Measurements from ENCODE around the gene RRP7A. TPM values are rescaled to one million over a fixed set of nuclear protein-coding genes. Genes with fewer than 3 reads are reported as not detected.
"Not testable (repeated sequence)": the region's sequence is repeated elsewhere in the genome, so short reads cannot be mapped to it uniquely, and the experiment has no call there.

Gene RRP7A
- total RNA-seq, 4 donors from 2014 or later, result 14.4 to 35.2 (median 27.1) TPM

GRCh38 chr22:42493393-42493792 lies 26.2 kb downstream of the RRP7A start:
- intact Hi-C loops (cut with DNase I; ENCODE audit: low total_unique reads), result no loop called here
- TF ChIP-seq, protein P1, sequence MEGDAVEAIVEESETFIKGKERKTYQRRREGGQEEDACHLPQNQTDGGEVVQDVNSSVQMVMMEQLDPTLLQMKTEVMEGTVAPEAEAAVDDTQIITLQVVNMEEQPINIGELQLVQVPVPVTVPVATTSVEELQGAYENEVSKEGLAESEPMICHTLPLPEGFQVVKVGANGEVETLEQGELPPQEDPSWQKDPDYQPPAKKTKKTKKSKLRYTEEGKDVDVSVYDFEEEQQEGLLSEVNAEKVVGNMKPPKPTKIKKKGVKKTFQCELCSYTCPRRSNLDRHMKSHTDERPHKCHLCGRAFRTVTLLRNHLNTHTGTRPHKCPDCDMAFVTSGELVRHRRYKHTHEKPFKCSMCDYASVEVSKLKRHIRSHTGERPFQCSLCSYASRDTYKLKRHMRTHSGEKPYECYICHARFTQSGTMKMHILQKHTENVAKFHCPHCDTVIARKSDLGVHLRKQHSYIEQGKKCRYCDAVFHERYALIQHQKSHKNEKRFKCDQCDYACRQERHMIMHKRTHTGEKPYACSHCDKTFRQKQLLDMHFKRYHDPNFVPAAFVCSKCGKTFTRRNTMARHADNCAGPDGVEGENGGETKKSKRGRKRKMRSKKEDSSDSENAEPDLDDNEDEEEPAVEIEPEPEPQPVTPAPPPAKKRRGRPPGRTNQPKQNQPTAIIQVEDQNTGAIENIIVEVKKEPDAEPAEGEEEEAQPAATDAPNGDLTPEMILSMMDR (IDR thresholded peaks at IDR 0.05), result no peak
- no peak for TF ChIP-seq POLR2A (IDR thresholded peaks at IDR 0.05)
- no peak overlapping the region for H3K4me3 ChIP-seq (ENCODE audit: low read depth, poor library complexity, severe bottlenecking)
- 78 to 80% methylated on average over 6 of the region's 6 CpGs for WGBS, 2 donors
- DNase-seq (ENCODE audit: low spot score in 2 of 2), result no peak

- no peak overlapping the region for H3K4me3 ChIP-seq (ENCODE audit: low read depth, poor library complexity, severe bottlenecking)
- intact Hi-C loops (cut with DNase I; ENCODE audit: low total_unique reads), result no loop called here
- DNase-seq (ENCODE audit: low spot score in 2 of 2), result no peak
- TF ChIP-seq, protein P1 (IDR thresholded peaks at IDR 0.05), result no peak
- no peak for TF ChIP-seq POLR2A (IDR thresholded peaks at IDR 0.05)
- 94 to 95% methylated on average over 16 of the region's 18 CpGs for whole genome bisulfite sequencing, 2 donors
Measured at GRCh38 chr22:42492323-42492690, 27.3 kb downstream of the RRP7A start.

DNA sequence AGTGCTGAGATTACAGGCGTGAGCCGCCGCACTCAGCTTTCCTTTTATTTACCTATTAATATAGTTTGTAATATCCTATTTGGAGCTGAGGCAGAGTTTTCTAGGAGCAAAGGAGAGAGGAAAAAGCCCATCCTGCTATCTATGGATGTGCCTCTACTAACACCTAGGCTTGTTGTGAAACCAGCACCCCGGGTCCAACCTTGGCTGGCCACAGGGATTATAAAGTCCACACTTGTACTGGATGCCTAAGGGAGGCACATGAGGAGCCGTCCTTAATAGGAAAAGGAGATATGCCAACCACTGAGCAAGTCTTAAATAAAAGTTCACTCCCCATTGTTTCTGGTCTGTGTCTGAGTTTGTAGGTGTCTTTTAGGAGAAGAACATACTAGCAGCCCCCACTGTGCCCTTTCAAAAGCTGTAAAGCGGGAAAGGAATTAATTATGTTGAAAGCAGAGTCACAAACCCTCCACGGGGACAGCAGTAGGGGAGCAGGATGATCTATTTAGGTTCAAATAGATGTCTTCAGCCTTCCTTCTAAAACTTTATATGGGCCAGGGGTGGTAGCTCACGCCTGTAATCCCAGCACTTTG lies 29.3 kb downstream of the RRP7A start:
- TF ChIP-seq POLR2A (IDR thresholded peaks at IDR 0.05), result no peak
- TF ChIP-seq, protein P1 (IDR thresholded peaks at IDR 0.05), result no peak
- no peak for DNase-seq (ENCODE audit: low spot score in 2 of 2)
- intact Hi-C loops (cut with DNase I; ENCODE audit: low total_unique reads), result no loop called here
- WGBS, 2 donors, result 48 to 57% methylated on average over 8 of the region's 8 CpGs
- H3K4me3 ChIP-seq (ENCODE audit: low read depth, poor library complexity, severe bottlenecking), result no peak overlapping the region

GRCh38 chr22:42489000-42489399 lies 30.6 kb downstream of the RRP7A start:
- intact Hi-C loops (cut with DNase I; ENCODE audit: low total_unique reads), result no loop called here
- H3K4me3 ChIP-seq (ENCODE audit: low read depth, poor library complexity, severe bottlenecking), result no peak overlapping the region
- no peak for TF ChIP-seq POLR2A (IDR thresholded peaks at IDR 0.05)
- TF ChIP-seq, protein P1 (IDR thresholded peaks at IDR 0.05), result no peak
- WGBS, 2 donors, result 90 to 91% methylated on average over 10 of the region's 10 CpGs
- no peak for DNase-seq (ENCODE audit: low spot score in 2 of 2)

GRCh38 chr22:42484506-42484905 lies 35.1 kb downstream of the RRP7A start:
- WGBS, 2 donors, result 74 to 82% methylated on average over 6 of the region's 6 CpGs
- TF ChIP-seq POLR2A (IDR thresholded peaks at IDR 0.05), result no peak
- TF ChIP-seq, protein P1 (IDR thresholded peaks at IDR 0.05), result no peak
- H3K4me3 ChIP-seq (ENCODE audit: low read depth, poor library complexity, severe bottlenecking), result no peak overlapping the region
- no peak for DNase-seq (ENCODE audit: low spot score in 2 of 2)
- intact Hi-C loops (cut with DNase I; ENCODE audit: low total_unique reads), result no loop called here

- intact Hi-C loops (cut with DNase I; ENCODE audit: low total_unique reads); DNase-seq (ENCODE audit: low spot score in 2 of 2); H3K4me3 ChIP-seq (ENCODE audit: low read depth, poor library complexity, severe bottlenecking): not testable (repeated sequence)
- WGBS, 2 donors, result 26% methylated on average over 2 of the region's 13 CpGs; no CpG with 5 or more reads in 1 of the 2 donors
Measured at GRCh38 chr22:42483610-42484223, 35.9 kb downstream of the RRP7A start.
